OCI-LY7 (cell line): ENCODE data around the gene TBC1D21. TPM values are rescaled to one million over a fixed set of nuclear protein-coding genes. Genes with fewer than 3 reads are reported as not detected.

Source experiments
- BruUV-seq: library from RNA; stranded (reverse); fragments of 400-500 nt; replicated peaks from 2 replicates; lab custom pipeline; 2021; lab: Mats Ljungman, UMichigan
- CTCF ChIA-PET: fragments of 300-600 bp; sonication (Branson Sonifier 250); formaldehyde crosslinking; loops from one replicate; lab custom pipeline; 2022; ENCODE audit warnings: antibody characterized with exemption; ENCODE audit not compliant: unreplicated experiment; lab: Charles Lee
- POLR2A ChIA-PET: fragments of 300-600 bp; sonication (Branson Sonifier 250); formaldehyde crosslinking; loops from one replicate; lab custom pipeline; 2022; ENCODE audit warnings: antibody characterized with exemption; lab: Charles Lee
- DNase-seq: peaks from one replicate; pipeline ENCODE4 v3.0.0-alpha.2; 2015; ENCODE audit warnings: low spot score
- H2AFZ ChIP-seq: fragments of 200-600 bp; sonication (generic), shearing (Covaris generic); 2 replicates; pipeline ENCODE4 v1.6.1; 2014; ENCODE audit warnings: mild to moderate bottlenecking, antibody characterized with exemption, low read length, moderate library complexity
- H3K27ac ChIP-seq: fragments of 200-600 bp; sonication (generic); 2 replicates; pipeline ENCODE4 v1.5.1; 2014; ENCODE audit warnings: mixed run types, low read depth, mild to moderate bottlenecking, moderate library complexity, low read length, inconsistent platforms; ENCODE audit not compliant: poor library complexity, severe bottlenecking
- H3K36me3 ChIP-seq: fragments of 200-600 bp; sonication (generic); 2 replicates; pipeline ENCODE4 v1.6.1; 2014; ENCODE audit warnings: mild to moderate bottlenecking, antibody characterized with exemption, low read length, moderate library complexity, mixed read lengths; ENCODE audit not compliant: insufficient read depth
- H3K4me1 ChIP-seq: fragments of 200-600 bp; sonication (generic); 2 replicates; pipeline ENCODE4 v1.5.1; 2014; ENCODE audit warnings: mild to moderate bottlenecking, low read length; ENCODE audit not compliant: insufficient read depth, poor library complexity, severe bottlenecking
- H3K4me2 ChIP-seq: fragments of 200-600 bp; sonication (generic); 2 replicates; pipeline ENCODE4 v1.6.1; 2014; ENCODE audit warnings: mild to moderate bottlenecking, low read length
- H3K4me3 ChIP-seq: fragments of 200-600 bp; sonication (generic); 2 replicates; pipeline ENCODE4 v1.5.1; 2014; ENCODE audit warnings: mild to moderate bottlenecking, low read depth, low read length; ENCODE audit not compliant: poor library complexity, severe bottlenecking
- H3K79me2 ChIP-seq: fragments of 200-600 bp; sonication (generic); 2 replicates; pipeline ENCODE4 v1.6.1; 2016; ENCODE audit warnings: low read depth, mild to moderate bottlenecking, low read length, moderate library complexity, mixed read lengths; ENCODE audit not compliant: insufficient read depth
- H3K9me2 ChIP-seq: fragments of 200-600 bp; sonication (generic); 2 replicates; pipeline ENCODE4 v1.6.1; 2016; ENCODE audit warnings: mild to moderate bottlenecking, low read length, mixed read lengths; ENCODE audit not compliant: insufficient read depth
- H3K9me3 ChIP-seq: fragments of 200-600 bp; sonication (generic); 2 replicates; pipeline ENCODE4 v1.6.1; 2014; ENCODE audit warnings: mild to moderate bottlenecking, mixed run types, low read length, mixed read lengths
- H4K20me1 ChIP-seq: fragments of 200-600 bp; sonication (generic); 2 replicates; pipeline ENCODE4 v1.6.1; 2014; ENCODE audit warnings: mild to moderate bottlenecking, antibody characterized with exemption, low read length, moderate library complexity, mixed read lengths; ENCODE audit not compliant: insufficient read depth
- EZH2phosphoT487 ChIP-seq: fragments of 200-600 bp; sonication (generic); IDR thresholded peaks from 2 replicates; pipeline ENCODE4 v1.6.1; 2018; ENCODE audit warnings: low read depth, borderline replicate concordance, mild to moderate bottlenecking, mixed run types, antibody characterized with exemption, low read length, moderate library complexity, mixed read lengths
- intact Hi-C: fragments of 100-400 bp; cut with micrococcal nuclease; formaldehyde crosslinking; loops from one replicate; pipeline ENCODE4 v1.10.0; 2022; ENCODE audit not compliant: unreplicated experiment
- total RNA-seq, 2 experiments: library from RNA; depleted of rRNA in 1 of 2; stranded (reverse); fragments of >200 nt in 1 of 2; shearing (Covaris generic) in 1 of 2; gene quantifications; 2 replicates each; pipeline ENCODE4 v1.2.3, GENCODE V29; 2014 to 2022
- TF ChIP-seq, protein P1 (sequence below): fragments of 200-600 bp; sonication (generic); conservative IDR thresholded peaks from 2 replicates; pipeline ENCODE4 v1.5.1; 2014; ENCODE audit warnings: mild to moderate bottlenecking, antibody characterized with exemption, low read length, moderate library complexity, mixed read lengths

The TBC1D21 gene
- total RNA-seq, 2 experiments from 2014 or later: not detected

DNA sequence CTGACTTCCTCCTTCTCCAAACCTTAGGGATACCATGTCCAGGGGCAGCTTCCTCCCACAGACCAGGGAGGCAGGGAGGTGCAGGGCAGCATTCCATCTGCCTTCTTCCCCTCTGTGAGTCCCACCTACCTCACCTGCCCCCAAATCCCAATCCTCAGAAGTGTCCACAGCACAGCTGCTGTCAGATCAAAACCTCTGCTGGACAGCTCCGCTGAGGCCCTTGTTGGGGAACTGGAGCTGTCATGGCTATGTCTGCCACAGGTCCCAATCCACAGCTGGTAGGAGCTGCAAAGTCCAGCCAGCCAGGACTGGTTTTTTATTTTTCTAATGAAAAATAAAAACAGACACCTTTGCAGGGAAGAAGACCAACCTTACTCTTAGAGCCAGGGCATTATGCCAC is 40.7 kb upstream of the TBC1D21 start:
- ChIA-PET CTCF (no interaction called here), POLR2A (no interaction called here)
- H3K27ac ChIP-seq: no peak overlapping the region
- TF ChIP-seq EZH2phosphoT487: no peak
- TF ChIP-seq, protein P1, sequence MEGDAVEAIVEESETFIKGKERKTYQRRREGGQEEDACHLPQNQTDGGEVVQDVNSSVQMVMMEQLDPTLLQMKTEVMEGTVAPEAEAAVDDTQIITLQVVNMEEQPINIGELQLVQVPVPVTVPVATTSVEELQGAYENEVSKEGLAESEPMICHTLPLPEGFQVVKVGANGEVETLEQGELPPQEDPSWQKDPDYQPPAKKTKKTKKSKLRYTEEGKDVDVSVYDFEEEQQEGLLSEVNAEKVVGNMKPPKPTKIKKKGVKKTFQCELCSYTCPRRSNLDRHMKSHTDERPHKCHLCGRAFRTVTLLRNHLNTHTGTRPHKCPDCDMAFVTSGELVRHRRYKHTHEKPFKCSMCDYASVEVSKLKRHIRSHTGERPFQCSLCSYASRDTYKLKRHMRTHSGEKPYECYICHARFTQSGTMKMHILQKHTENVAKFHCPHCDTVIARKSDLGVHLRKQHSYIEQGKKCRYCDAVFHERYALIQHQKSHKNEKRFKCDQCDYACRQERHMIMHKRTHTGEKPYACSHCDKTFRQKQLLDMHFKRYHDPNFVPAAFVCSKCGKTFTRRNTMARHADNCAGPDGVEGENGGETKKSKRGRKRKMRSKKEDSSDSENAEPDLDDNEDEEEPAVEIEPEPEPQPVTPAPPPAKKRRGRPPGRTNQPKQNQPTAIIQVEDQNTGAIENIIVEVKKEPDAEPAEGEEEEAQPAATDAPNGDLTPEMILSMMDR: no peak
- H3K79me2 ChIP-seq: no peaks in the 10 kb centered on the region
- H3K4me3 ChIP-seq: no peak overlapping the region
- no peaks in the 10 kb centered on the region for H4K20me1 ChIP-seq
- BruUV-seq: no TSS peak
- no peak overlapping the region for H3K4me2 ChIP-seq
- no peaks in the 10 kb centered on the region for H3K9me2 ChIP-seq
- intact Hi-C loops: no loop called here
- DNase-seq: no peak
- no peaks in the 10 kb centered on the region for H3K36me3 ChIP-seq
- no peaks in the 10 kb centered on the region for H3K4me1 ChIP-seq
- H2AFZ ChIP-seq: no peak overlapping the region
- H3K9me3 ChIP-seq: no peaks in the 10 kb centered on the region

DNA sequence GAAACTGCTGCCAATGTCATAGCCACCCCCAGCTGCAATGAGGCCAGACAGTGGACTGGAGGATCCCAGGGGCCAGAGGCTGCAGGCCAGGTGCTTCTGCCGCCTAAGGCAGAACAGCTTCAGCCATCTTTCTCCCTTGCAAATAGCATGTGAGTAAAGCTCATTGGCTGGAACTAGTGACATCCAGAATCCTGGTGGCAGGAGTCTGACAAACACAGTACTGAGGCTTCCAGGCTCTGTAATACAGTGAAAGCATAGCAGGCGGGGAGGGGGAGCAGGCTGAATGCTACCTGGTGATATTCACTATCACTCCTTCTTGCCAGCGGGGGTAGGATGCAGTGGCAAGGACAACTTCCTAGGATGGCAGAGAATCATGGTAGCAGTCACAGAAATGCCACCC is 36.5 kb upstream of the TBC1D21 start:
- ChIA-PET CTCF (no interaction called here), POLR2A (no interaction called here)
- no peak for DNase-seq
- H3K4me1 ChIP-seq: no peaks in the 10 kb centered on the region
- H4K20me1 ChIP-seq: no peaks in the 10 kb centered on the region
- H3K9me3 ChIP-seq: no peaks in the 10 kb centered on the region
- H2AFZ ChIP-seq: no peak overlapping the region
- TF ChIP-seq, protein P1: no peak
- no peaks in the 10 kb centered on the region for H3K79me2 ChIP-seq
- H3K9me2 ChIP-seq: no peaks in the 10 kb centered on the region
- H3K4me2 ChIP-seq: no peak overlapping the region
- intact Hi-C loops: no loop called here
- H3K4me3 ChIP-seq: no peak overlapping the region
- no peak overlapping the region for H3K27ac ChIP-seq
- H3K36me3 ChIP-seq: no peaks in the 10 kb centered on the region
- no TSS peak for BruUV-seq

DNA sequence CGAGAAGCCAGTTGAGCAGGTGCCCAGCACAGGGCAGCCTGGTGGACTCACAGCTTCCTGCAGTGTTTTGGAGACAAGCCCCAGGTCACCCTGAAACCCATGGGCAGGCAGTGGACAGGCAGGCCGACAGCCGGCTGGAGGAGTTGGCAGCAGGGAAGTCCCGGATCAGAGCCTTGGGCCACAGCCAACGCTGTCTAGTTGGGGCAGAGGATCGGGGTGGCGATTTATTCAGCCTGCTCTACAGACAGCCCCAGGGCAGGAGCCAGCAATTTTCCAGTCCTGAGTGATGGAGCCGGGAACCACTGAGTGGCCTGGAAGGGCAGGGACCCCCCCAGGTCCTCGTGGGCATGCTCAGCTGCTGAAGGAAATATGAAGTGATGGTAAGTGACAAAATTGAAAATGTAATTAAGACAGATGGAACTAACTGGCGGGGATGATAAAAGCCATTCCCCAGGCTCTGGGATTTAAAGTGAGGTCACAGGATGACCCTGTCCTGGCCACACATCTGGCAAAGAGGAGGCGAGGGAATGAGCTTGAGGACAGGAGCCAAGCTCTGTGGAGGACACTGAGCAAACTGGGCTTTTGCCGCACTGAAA is 34.4 kb upstream of the TBC1D21 start:
- intact Hi-C loops: no loop called here
- Histone ChIP-seq H3K27ac (no peak overlapping the region), H3K79me2 (no peaks in the 10 kb centered on the region), H4K20me1 (no peaks in the 10 kb centered on the region), H3K4me2 (no peak overlapping the region), H3K9me3 (no peaks in the 10 kb centered on the region), H3K4me3 (no peak overlapping the region), H3K36me3 (no peaks in the 10 kb centered on the region), H3K9me2 (no peaks in the 10 kb centered on the region), H3K4me1 (no peaks in the 10 kb centered on the region), H2AFZ (no peak overlapping the region)
- POLR2A ChIA-PET: no interaction called here
- DNase-seq: no peak
- BruUV-seq: no TSS peak
- CTCF ChIA-PET: no interaction called here
- no peak for TF ChIP-seq EZH2phosphoT487
- TF ChIP-seq, protein P1: no peak
